Measurements from ENCODE around the gene SLC6A8.

DNA sequence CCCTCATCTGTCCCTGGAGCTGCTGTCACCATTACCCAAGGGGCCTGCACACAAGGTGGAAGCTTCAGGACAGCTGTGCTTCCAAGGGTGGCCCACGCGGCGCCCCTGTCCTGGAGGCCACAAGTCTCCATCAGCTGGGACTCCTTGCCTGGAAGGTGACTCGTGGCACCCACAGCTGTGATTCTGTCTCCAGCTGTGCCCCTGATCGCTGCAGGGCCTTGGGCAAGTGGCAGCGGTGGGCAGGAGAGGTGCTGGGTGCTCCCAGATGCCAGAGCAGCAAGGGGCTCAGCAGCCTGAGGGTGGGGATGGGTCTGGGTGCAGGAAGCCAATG is 49.7 kb upstream of the SLC6A8 start:
- TF ChIP-seq RFX5 (IDR thresholded peaks at IDR 0.05) (no peak), KDM5A (IDR thresholded peaks at IDR 0.05) (no peak), POLR2A (IDR thresholded peaks at IDR 0.05; ENCODE audit: low read length) (no peak), RAD21 (conservative IDR thresholded peaks at IDR 0.05 in 1 of 2, IDR thresholded peaks at IDR 0.05 in 1 of 2) (no peak), CBX2 (IDR thresholded peaks at IDR 0.05; ENCODE audit: borderline replicate concordance, low read depth) (no peak), SMC3 (IDR thresholded peaks at IDR 0.05) (no peak), MYC (IDR thresholded peaks at IDR 0.05; ENCODE audit: borderline replicate concordance, low read length) (no peak), HOXB5 (CRISPR knock-in tag; IDR thresholded peaks at IDR 0.05) (no peak), ZSCAN20 (CRISPR knock-in tag; IDR thresholded peaks at IDR 0.05) (no peak), MAFK (IDR thresholded peaks at IDR 0.05; ENCODE audit: partially characterized antibody) (no peak), CHD4 (IDR thresholded peaks at IDR 0.05; ENCODE audit: borderline replicate concordance) (no peak)
- TF ChIP-seq, protein P1, sequence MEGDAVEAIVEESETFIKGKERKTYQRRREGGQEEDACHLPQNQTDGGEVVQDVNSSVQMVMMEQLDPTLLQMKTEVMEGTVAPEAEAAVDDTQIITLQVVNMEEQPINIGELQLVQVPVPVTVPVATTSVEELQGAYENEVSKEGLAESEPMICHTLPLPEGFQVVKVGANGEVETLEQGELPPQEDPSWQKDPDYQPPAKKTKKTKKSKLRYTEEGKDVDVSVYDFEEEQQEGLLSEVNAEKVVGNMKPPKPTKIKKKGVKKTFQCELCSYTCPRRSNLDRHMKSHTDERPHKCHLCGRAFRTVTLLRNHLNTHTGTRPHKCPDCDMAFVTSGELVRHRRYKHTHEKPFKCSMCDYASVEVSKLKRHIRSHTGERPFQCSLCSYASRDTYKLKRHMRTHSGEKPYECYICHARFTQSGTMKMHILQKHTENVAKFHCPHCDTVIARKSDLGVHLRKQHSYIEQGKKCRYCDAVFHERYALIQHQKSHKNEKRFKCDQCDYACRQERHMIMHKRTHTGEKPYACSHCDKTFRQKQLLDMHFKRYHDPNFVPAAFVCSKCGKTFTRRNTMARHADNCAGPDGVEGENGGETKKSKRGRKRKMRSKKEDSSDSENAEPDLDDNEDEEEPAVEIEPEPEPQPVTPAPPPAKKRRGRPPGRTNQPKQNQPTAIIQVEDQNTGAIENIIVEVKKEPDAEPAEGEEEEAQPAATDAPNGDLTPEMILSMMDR (IDR thresholded peaks at IDR 0.05): no peak
- TF ChIP-seq, protein P2, sequence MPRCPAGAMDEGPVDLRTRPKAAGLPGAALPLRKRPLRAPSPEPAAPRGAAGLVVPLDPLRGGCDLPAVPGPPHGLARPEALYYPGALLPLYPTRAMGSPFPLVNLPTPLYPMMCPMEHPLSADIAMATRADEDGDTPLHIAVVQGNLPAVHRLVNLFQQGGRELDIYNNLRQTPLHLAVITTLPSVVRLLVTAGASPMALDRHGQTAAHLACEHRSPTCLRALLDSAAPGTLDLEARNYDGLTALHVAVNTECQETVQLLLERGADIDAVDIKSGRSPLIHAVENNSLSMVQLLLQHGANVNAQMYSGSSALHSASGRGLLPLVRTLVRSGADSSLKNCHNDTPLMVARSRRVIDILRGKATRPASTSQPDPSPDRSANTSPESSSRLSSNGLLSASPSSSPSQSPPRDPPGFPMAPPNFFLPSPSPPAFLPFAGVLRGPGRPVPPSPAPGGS (IDR thresholded peaks at IDR 0.05): no peak
- TF ChIP-seq, protein P3, sequence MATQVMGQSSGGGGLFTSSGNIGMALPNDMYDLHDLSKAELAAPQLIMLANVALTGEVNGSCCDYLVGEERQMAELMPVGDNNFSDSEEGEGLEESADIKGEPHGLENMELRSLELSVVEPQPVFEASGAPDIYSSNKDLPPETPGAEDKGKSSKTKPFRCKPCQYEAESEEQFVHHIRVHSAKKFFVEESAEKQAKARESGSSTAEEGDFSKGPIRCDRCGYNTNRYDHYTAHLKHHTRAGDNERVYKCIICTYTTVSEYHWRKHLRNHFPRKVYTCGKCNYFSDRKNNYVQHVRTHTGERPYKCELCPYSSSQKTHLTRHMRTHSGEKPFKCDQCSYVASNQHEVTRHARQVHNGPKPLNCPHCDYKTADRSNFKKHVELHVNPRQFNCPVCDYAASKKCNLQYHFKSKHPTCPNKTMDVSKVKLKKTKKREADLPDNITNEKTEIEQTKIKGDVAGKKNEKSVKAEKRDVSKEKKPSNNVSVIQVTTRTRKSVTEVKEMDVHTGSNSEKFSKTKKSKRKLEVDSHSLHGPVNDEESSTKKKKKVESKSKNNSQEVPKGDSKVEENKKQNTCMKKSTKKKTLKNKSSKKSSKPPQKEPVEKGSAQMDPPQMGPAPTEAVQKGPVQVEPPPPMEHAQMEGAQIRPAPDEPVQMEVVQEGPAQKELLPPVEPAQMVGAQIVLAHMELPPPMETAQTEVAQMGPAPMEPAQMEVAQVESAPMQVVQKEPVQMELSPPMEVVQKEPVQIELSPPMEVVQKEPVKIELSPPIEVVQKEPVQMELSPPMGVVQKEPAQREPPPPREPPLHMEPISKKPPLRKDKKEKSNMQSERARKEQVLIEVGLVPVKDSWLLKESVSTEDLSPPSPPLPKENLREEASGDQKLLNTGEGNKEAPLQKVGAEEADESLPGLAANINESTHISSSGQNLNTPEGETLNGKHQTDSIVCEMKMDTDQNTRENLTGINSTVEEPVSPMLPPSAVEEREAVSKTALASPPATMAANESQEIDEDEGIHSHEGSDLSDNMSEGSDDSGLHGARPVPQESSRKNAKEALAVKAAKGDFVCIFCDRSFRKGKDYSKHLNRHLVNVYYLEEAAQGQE (IDR thresholded peaks at IDR 0.05): no peak

All from A549 (cell line).